Duodenal mucosa (tissue), 2 donors: ENCODE results near the gene AMT.

Experiments used
- H3K27ac ChIP-seq: one replicate; pipeline ENCODE4 v1.7.0; 2013; ENCODE audit warnings: low read depth, low read length
- H3K27me3 ChIP-seq, 2 donors: one replicate each; pipeline ENCODE4 v1.7.0; 2013; ENCODE audit warnings: low read length in 2 of 2, control low read depth in 1 of 2; ENCODE audit not compliant: insufficient read depth in 2 of 2, control insufficient read depth in 1 of 2
- H3K36me3 ChIP-seq, 2 donors: one replicate each; pipeline ENCODE4 v1.7.0; 2013; ENCODE audit warnings: low read length in 2 of 2, control low read depth in 1 of 2; ENCODE audit not compliant: insufficient read depth in 2 of 2, control insufficient read depth in 1 of 2
- H3K4me1 ChIP-seq, 2 donors: one replicate each; pipeline ENCODE4 v1.7.0; 2013; ENCODE audit warnings: low read length in 2 of 2, control low read depth in 1 of 2; ENCODE audit not compliant: insufficient read depth in 2 of 2, control insufficient read depth in 1 of 2
- H3K4me3 ChIP-seq, 2 donors: one replicate each; pipeline ENCODE4 v1.7.0; 2013; ENCODE audit warnings: low read length in 2 of 2, low read depth in 1 of 2
- H3K9ac ChIP-seq, 2 donors: one replicate each; pipeline ENCODE4 v1.7.0; 2013; ENCODE audit warnings: low read length in 2 of 2, low read depth in 1 of 2
- H3K9me3 ChIP-seq, 2 donors: one replicate each; pipeline ENCODE4 v1.7.0; 2013; ENCODE audit warnings: low read length in 2 of 2, control low read depth in 1 of 2; ENCODE audit not compliant: control insufficient read depth in 1 of 2

The AMT gene

DNA sequence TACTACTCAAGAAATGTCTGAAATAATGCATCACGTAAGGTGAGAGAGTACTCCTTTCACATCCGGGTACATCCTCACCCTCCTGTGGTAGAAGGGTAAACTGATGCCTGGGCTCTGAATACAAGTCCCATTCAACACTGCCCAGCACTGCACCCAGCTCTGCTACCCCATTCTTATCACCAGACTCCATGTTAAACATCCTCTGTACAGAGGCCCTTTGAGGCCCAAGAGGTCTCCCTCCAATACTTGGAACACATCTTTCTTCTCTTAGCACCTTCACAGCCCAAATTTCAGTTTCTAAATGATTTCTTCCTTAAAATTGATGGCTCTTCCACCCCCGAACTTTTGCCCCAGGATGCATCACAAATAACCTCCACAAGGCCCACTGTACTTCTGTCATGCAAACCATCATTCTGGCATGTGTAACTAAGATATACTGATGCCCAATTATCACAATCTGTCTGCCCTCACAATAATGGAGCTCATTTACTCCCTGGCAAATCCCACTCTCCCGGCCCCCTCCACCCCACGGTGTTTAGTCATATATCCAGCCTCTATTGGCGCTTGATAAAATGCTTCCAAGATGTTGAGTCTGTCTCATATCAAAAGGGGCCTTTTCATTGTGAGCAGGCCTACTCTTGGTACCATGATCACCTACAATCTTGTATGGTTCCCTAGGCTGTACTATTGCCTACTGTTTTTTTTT, 51.5 kb downstream of the AMT start:
- Histone ChIP-seq H3K27ac (no peak overlapping the region), H3K36me3 (peaks cover 47 to 78% of the 10 kb centered on the region in 2 donors), H3K9me3 (no peaks in the 10 kb centered on the region), H3K4me1 (no peaks in the 10 kb centered on the region), H3K27me3 (no peaks in the 10 kb centered on the region), H3K4me3 (no peak overlapping the region), H3K9ac (no peak overlapping the region)
